ENCODE results near the gene SH3PXD2A. TPM values are rescaled to one million over a fixed set of nuclear protein-coding genes. Genes with fewer than 3 reads are reported as not detected.

Gene SH3PXD2A
- total and polyA plus RNA-seq, 12 donors: 5.7 to 34.5 (median 19.2) TPM

DNA sequence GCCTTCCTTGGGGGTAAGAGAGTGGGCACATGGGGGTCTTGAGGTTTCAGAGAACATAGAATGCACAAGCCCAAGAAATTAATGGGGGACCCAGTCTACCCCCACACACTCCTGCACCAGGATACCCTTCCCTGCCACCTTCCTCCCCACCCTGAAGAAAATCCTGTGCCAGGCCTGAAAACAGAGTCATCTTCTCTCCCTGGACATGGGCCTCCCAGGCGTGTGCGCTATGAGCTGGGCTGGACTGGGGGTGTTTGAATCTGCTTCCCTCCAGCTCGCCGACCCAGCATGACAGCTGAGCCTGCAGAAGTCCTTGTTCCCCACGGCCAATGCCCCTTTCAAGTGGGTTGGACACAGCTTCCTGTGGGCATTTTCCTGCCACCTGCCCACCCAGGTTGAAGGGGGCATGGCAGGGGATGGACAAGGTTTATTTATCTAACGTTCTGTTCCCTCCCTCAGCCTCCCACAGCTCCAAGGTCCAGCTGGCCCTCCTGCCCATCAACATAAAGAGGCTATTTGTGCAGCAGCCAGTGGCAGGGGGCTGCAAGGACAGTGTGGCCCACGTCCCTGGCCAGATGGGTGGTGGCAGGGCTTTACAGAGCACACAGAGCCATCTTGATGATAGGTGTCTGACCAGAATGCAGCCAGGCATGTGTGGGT lies 141.0 kb downstream of the SH3PXD2A start:
- TF ChIP-seq CTCF (IDR thresholded peaks at IDR 0.05): no peak
- no peak for TF ChIP-seq POLR2A (IDR thresholded peaks at IDR 0.05)
- DNase-seq: no peak
- no peaks in the 10 kb centered on the region for H3K4me1 ChIP-seq (replicated peaks in 1 of 2)
- 85 to 91% (median 89%) methylated on average over 6 to 7 of the region's 7 CpGs for WGBS, 4 donors
- H3K4me3 ChIP-seq: no peak overlapping the region
- no peak overlapping the region for H3K27ac ChIP-seq
- H3K36me3 ChIP-seq (replicated peaks in 1 of 2): no peaks in the 10 kb centered on the region
- intact Hi-C loops (cut with DNase I): loop anchor here in 1 of 2 donors (2.0 kb wide), 1 partner anchor 144 kb away; no protein-coding TSS in a partner anchor
- no peaks in the 10 kb centered on the region for H3K9me3 ChIP-seq (replicated peaks in 1 of 3)
- no peaks in the 10 kb centered on the region for H3K27me3 ChIP-seq

- 79 to 92% (median 87%) methylated on average over 4 of the region's 4 CpGs for WGBS, 4 donors
- H3K27me3 ChIP-seq: no peaks in the 10 kb centered on the region
- DNase-seq: no peak
- intact Hi-C loops (cut with DNase I): loop anchor here (2.0 kb wide), 1 partner anchor 145 kb away; no protein-coding TSS in a partner anchor
- H3K27ac ChIP-seq: no peak overlapping the region
- TF ChIP-seq CTCF (IDR thresholded peaks at IDR 0.05): no peak
- no peak for TF ChIP-seq POLR2A (IDR thresholded peaks at IDR 0.05)
- H3K4me3 ChIP-seq: no peak overlapping the region
- H3K4me1 ChIP-seq (replicated peaks in 1 of 2): no peaks in the 10 kb centered on the region
- no peaks in the 10 kb centered on the region for H3K36me3 ChIP-seq (replicated peaks in 1 of 2)
- no peaks in the 10 kb centered on the region for H3K9me3 ChIP-seq (replicated peaks in 1 of 3)
Observed at GRCh38 chr10:103713676-103714075, 141.7 kb downstream of the SH3PXD2A start.

DNA sequence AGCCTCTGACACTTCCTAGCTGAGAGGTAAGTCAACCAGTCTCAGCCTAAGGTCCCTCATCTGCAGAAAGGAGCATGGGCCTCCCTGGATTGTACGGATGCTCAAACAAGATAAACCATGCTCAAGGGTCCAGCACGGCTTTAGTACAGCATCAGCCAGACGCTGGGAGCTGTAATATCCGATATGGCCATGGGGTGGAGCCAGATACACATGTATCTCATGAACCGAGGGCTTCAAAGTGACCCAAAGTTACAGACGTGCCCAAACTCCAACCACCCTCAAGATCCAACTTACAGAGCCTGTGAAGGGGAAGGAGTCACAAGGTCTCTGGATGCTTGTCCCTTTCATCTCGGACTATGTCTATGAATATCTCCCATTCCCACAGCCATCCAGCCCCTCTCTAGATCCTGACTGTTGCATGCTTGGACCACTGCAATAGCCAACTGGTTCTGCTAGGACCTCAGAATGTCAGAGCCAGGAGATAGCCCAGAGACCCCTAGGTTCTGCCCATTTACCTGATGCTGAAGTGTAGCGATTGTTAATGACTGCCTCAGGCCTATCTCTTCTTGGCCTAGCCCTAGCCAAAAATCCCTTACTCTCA lies 142.4 kb downstream of the SH3PXD2A start:
- H3K9me3 ChIP-seq (replicated peaks in 1 of 3): no peaks in the 10 kb centered on the region
- intact Hi-C loops (cut with DNase I): loop anchor here in 1 of 2 donors (2.0 kb wide), 1 partner anchor 146 kb away; no protein-coding TSS in a partner anchor
- peaks cover 0 to 6% of the 10 kb centered on the region in 2 donors for H3K4me1 ChIP-seq (replicated peaks in 1 of 2)
- 10 to 13% (median 11%) methylated on average over 6 to 8 of the region's 8 CpGs for WGBS, 4 donors
- no peaks in the 10 kb centered on the region for H3K27me3 ChIP-seq
- no peak overlapping the region for H3K27ac ChIP-seq
- no peak for TF ChIP-seq POLR2A (IDR thresholded peaks at IDR 0.05)
- peak; percentile 70 to 97 (median 94) for TF ChIP-seq CTCF (IDR thresholded peaks at IDR 0.05)
- DNase-seq: peak; percentile 62 to 96 (median 84)
- no peaks in the 10 kb centered on the region for H3K36me3 ChIP-seq (replicated peaks in 1 of 2)
- no peak overlapping the region for H3K4me3 ChIP-seq

DNA sequence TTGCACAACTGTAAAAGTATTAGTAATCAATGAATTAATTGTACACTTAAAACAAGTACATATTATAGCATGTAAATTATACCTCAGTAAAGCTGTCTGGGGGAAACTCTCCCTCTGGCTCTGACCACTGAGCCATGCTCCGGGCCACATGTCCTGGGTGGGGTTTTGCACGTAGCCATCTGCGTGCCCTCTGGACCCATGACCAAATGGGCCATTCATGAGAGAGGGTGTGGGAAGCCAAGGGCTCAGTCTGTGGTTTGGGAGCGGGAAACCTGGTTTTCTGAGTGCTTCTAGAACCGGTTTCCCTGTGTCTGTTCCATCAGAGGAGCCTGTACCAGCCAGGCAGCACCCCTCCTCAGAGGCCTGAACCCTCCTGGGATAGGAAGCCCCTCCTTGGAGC lies 143.2 kb downstream of the SH3PXD2A start:
- no peak overlapping the region for H3K27ac ChIP-seq
- WGBS, 4 donors: 59 to 90% (median 68%) methylated on average over 4 to 5 of the region's 5 CpGs
- no peak for DNase-seq
- no peaks in the 10 kb centered on the region for H3K36me3 ChIP-seq (replicated peaks in 1 of 2)
- peaks cover 3 to 9% of the 10 kb centered on the region in 2 donors for H3K4me1 ChIP-seq (replicated peaks in 1 of 2)
- no peaks in the 10 kb centered on the region for H3K9me3 ChIP-seq (replicated peaks in 1 of 3)
- intact Hi-C loops (cut with DNase I): loop anchor here in 1 of 2 donors (2.0 kb wide), 1 partner anchor 147 kb away; no protein-coding TSS in a partner anchor
- H3K4me3 ChIP-seq: no peak overlapping the region
- TF ChIP-seq POLR2A (IDR thresholded peaks at IDR 0.05): no peak
- TF ChIP-seq CTCF (IDR thresholded peaks at IDR 0.05): no peak
- no peaks in the 10 kb centered on the region for H3K27me3 ChIP-seq

Measured in adrenal gland (tissue), 12 donors.